GM12864 (cell line): ENCODE measurements around the gene JAKMIP2.

Experiments used
- DNase-seq: peaks from one replicate; pipeline ENCODE4 v3.0.0-alpha.2; 2011; ENCODE audit warnings: low read depth
- H3K4me3 ChIP-seq: 2 replicates; pipeline ENCODE4 v1.5.1; 2011; ENCODE audit warnings: mild to moderate bottlenecking, low read depth, low read length, control low read depth
- TF ChIP-seq, protein P1 (sequence below): IDR thresholded peaks from 2 replicates; pipeline ENCODE4 v1.5.1; 2011; ENCODE audit warnings: low read depth, mild to moderate bottlenecking, moderate library complexity, low read length, control low read depth, inconsistent platforms; ENCODE audit errors: missing control alignments

Gene JAKMIP2

DNA sequence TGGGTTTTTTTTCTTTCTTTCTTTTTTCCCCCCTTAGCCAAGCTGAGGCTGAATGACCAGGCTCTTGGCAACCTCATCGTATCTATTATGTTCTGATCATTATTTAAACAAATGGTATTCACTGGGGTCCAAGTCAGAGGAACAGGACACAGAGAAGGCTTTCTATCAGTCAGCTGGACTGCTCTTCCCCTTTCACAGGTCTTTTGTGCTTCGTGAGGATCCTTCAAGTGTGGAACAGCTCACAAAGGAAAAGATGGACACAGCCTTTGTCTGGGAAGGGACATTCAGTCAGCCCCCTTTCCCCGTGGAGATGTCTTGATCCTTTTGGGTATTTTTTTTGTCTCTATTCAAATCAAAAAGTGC is 218.4 kb downstream of the JAKMIP2 start:
- TF ChIP-seq, protein P1, sequence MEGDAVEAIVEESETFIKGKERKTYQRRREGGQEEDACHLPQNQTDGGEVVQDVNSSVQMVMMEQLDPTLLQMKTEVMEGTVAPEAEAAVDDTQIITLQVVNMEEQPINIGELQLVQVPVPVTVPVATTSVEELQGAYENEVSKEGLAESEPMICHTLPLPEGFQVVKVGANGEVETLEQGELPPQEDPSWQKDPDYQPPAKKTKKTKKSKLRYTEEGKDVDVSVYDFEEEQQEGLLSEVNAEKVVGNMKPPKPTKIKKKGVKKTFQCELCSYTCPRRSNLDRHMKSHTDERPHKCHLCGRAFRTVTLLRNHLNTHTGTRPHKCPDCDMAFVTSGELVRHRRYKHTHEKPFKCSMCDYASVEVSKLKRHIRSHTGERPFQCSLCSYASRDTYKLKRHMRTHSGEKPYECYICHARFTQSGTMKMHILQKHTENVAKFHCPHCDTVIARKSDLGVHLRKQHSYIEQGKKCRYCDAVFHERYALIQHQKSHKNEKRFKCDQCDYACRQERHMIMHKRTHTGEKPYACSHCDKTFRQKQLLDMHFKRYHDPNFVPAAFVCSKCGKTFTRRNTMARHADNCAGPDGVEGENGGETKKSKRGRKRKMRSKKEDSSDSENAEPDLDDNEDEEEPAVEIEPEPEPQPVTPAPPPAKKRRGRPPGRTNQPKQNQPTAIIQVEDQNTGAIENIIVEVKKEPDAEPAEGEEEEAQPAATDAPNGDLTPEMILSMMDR, result no peak
- H3K4me3 ChIP-seq, result no peak overlapping the region
- DNase-seq, result no peak

DNA sequence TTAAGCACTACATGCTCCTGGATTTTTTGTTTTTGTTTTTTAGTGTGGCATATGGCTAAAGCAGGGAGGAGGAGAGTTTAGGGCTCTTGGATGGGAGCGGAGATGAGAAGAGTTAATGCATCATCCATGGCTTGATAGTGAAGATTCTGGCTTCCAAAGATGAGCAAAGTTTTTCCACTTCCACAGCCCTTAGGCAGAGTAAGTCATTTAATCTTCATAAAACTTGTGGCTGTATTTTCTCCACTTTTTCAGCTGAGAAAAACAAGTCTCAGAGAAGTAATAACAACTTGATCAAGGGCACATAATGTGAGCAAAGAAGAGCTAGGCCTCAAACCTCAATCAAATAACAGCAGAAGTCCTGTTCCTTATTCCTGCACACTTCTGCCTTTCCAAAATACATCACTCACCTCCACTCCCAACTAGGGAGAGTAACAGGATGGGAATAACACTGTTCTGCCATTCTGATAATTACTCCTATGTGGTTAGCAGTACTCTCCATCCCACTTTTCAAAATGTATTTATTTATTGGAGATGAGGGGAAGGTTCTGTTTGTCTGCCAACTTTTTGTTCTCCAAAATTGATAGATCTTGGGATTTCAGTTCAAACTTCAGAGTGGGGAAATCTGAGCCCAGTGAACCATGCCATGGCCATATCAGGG is 218.9 kb downstream of the JAKMIP2 start:
- H3K4me3 ChIP-seq, result no peak overlapping the region
- DNase-seq, result no peak
- TF ChIP-seq, protein P1, result no peak

DNA sequence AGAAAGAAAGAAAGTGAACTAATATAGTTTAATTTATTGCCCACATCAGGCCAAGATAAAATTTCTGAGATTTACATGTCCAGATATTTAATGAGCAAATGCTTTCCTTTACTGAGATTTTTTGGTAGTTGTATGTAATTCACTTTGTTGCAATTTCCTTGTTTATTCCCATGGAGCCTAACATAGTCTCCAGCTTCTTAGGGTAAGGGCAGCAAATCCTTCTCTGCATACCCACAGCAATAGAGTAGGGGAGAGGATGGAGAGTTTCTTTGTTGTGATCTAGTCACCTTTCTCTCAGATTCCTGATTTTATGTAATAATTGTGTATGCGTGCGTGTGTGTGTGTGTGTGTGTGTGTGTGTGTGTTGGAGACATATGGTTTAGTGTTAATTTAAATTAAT is 221.1 kb downstream of the JAKMIP2 start:
- H3K4me3 ChIP-seq, result no peak overlapping the region
- no peak for DNase-seq
- TF ChIP-seq, protein P1, result no peak

DNA sequence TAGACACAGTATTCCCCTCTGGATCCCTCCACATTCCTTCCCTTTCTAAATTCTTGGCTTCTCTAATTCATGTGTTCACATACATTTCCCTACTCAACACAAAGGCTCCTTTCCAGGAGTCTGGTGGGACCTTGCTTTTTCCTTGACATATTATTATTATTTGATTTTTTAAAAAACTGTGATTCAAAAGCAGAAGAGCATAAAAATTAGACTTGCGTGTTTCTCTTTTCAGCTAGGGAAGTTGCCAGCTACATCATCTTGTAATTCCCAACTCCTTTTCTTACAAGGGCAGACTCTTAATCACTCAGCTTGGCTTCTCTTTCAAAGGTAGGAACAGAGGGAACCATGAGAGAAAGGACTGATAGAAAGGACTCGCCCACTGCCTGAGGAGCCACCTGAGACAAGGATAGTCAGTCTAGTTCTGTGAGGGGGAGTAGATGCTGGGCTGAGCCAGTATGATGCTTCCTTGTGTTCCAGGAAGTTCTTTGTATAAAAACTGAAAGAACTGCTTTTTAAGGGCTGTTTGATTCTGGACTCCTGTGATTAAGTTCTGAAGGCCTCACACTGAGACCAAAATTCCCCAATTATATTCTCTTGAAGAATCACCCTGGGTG is 221.7 kb downstream of the JAKMIP2 start:
- TF ChIP-seq, protein P1, result no peak
- H3K4me3 ChIP-seq, result no peak overlapping the region
- no peak for DNase-seq

DNA sequence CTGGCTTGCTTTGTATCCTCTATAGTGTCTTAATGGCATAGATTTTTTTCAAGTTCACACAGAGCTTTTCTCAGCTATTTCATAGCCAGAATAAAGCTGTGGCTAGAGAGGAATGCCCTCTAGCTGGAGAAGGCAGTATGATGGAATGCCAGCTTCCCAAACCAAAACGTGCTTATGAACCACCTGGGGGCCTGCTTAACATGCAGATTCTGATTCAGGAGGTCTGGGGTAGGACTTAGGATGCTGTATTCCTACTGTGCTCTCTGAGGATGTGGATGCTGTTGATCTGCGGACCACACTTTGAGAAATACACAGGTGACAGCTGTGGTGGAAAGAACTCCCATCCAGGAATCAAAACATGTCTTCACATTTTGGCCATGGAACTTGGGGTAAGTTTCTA is 222.8 kb downstream of the JAKMIP2 start:
- TF ChIP-seq, protein P1, result no peak
- no peak for DNase-seq

DNA sequence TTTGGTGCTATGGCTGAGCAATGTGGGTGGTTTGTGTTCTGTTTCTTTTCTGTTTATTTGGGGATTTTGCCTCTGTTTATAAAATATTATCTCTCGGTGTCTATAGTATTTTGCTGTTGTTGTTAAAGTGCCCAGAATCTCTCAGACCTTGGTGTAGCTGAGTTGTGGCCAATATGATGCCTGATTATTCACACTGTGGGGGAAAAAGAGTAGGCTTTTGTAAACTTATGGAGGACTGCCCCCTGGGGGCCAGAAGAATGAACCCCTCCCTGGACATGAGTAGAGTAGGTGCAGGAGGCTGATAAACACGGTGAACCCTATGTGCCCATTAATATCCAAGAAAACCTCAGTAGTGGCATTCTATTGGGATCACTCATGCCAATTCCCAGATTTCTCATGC is 223.7 kb downstream of the JAKMIP2 start:
- no peak overlapping the region for H3K4me3 ChIP-seq
- DNase-seq, result no peak
- TF ChIP-seq, protein P1, result peak; percentile 39

More for the DNA sequence above, 222.8 kb downstream of the JAKMIP2 start:
- no peak overlapping the region for H3K4me3 ChIP-seq
